Stomach (tissue), 4 donors: ENCODE results near the gene RNASE7.

Experiments used
- CTCF ChIP-seq, 7 experiments: fragments of 450-650 bp in 4 of 7; fragments of 200-600 bp in 3 of 7; sonication (generic) in 3 of 7; IDR thresholded peaks; one replicate each; pipeline ENCODE4 v1.5.1; 2016 to 2019; ENCODE audit warnings: antibody characterized with exemption in 7 of 7, control low read depth in 2 of 7, mild to moderate bottlenecking in 1 of 7
- POLR2A ChIP-seq, 4 donors: fragments of 450-650 bp; IDR thresholded peaks; one replicate each; pipeline ENCODE4 v1.6.1; 2016; ENCODE audit warnings: antibody characterized with exemption in 4 of 4, control low read depth in 2 of 4, mild to moderate bottlenecking in 1 of 4, moderate library complexity in 1 of 4

- TF ChIP-seq POLR2A (IDR thresholded peaks at IDR 0.05): no peak
- TF ChIP-seq CTCF (IDR thresholded peaks at IDR 0.05): no peak
Measured at GRCh38 chr14:21025371-21026273, 16.5 kb upstream of the RNASE7 start.
